ENCODE results near the gene TTC28. TPM values are rescaled to one million over a fixed set of nuclear protein-coding genes. Genes with fewer than 3 reads are reported as not detected.

Gene TTC28
- polyA plus RNA-seq, 5 donors, result 27.1 to 42.4 (median 37.1) TPM

- no peak for DNase-seq
These were observed 268.5 kb downstream of the TTC28 start for GRCh38 chr22:28411125-28411524.

- DNase-seq, result no peak
These were observed 269.4 kb downstream of the TTC28 start for GRCh38 chr22:28410050-28410816.

GRCh38 chr22:28408709-28409108, 270.9 kb downstream of the TTC28 start:
- DNase-seq, result no peak

- DNase-seq, result no peak
These were observed 272.0 kb downstream of the TTC28 start for GRCh38 chr22:28407645-28408044.

- DNase-seq, result no peak
These were observed 273.4 kb downstream of the TTC28 start for GRCh38 chr22:28406246-28406645.

- no peak for DNase-seq
These were observed 274.1 kb downstream of the TTC28 start for GRCh38 chr22:28405588-28405987.

- no peak for DNase-seq
These were observed 277.1 kb downstream of the TTC28 start for GRCh38 chr22:28402539-28402938.

- no peak for DNase-seq
These were observed 277.6 kb downstream of the TTC28 start for GRCh38 chr22:28402060-28402459.

- peak; percentile 70 to 79 for DNase-seq
These were observed 280.7 kb downstream of the TTC28 start for GRCh38 chr22:28398981-28399380.

GRCh38 chr22:28398355-28398754, 281.3 kb downstream of the TTC28 start:
- DNase-seq, result no peak

GRCh38 chr22:28397306-28397705, 282.3 kb downstream of the TTC28 start:
- DNase-seq, result no peak

GRCh38 chr22:28395920-28396753, 283.5 kb downstream of the TTC28 start:
- DNase-seq, result no peak

- DNase-seq, result no peak
These were observed 284.1 kb downstream of the TTC28 start for GRCh38 chr22:28395520-28395919.

GRCh38 chr22:28394513-28395110, 285.0 kb downstream of the TTC28 start:
- peak in 1 of 2 donors; percentile 29 for DNase-seq

- DNase-seq, result no peak
These were observed 298.0 kb downstream of the TTC28 start for GRCh38 chr22:28381429-28382167.

GRCh38 chr22:28379951-28380350, 299.7 kb downstream of the TTC28 start:
- no peak for DNase-seq

GRCh38 chr22:28379075-28379779, 300.4 kb downstream of the TTC28 start:
- peak in 1 of 2 donors; percentile 31 for DNase-seq

GRCh38 chr22:28375761-28376534, 303.7 kb downstream of the TTC28 start:
- DNase-seq, result peak in 1 of 2 donors; percentile 46

GRCh38 chr22:28373831-28374230, 305.8 kb downstream of the TTC28 start:
- no peak for DNase-seq

GRCh38 chr22:28369854-28370253, 309.8 kb downstream of the TTC28 start:
- DNase-seq, result no peak

All from right lung (tissue), 5 donors.